ENCODE measurements around the gene CLEC4C. TPM values are rescaled to one million over a fixed set of nuclear protein-coding genes. Genes with fewer than 3 reads are reported as not detected.
"Not testable (repeated sequence)": the region's sequence is repeated elsewhere in the genome, so short reads cannot be mapped to it uniquely, and the experiment has no call there.

Gene CLEC4C
- total and polyA plus RNA-seq, 9 donors: 0.12 to 0.47 TPM; not detected in 7

DNA sequence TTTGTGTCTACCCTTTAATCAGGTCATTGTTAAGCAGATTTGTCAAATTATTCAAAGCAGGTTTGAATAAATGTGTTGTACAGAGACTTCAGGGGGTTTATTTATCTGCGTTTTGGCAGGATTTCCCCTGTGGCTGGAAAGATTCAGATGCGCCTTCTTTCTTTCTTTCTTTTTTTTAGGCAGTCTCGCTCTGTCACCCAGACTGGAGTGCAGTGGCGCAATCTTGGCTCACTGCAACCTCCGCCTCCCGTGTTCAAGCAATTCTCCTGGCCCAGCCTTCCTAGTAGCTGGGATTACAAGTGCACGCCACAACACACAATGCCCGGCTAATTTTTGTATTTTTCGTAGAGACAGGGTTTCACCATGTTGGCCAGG lies 11.6 kb upstream of the CLEC4C start:
- Histone ChIP-seq H3K4me3 (no peak overlapping the region), H3K27ac (no peak overlapping the region), H3K9me3 (no peaks in the 10 kb centered on the region), H3K27me3 (no peaks in the 10 kb centered on the region), H3K4me1 (ENCODE audit: insufficient read depth) (no peaks in the 10 kb centered on the region), H3K36me3 (no peaks in the 10 kb centered on the region)
- WGBS, 3 donors: 60 to 61% (median 60%) methylated on average over 9 of the region's 9 CpGs
- DNase-seq: no peak
- intact Hi-C loops (cut with DNase I): no loop called here
- no peak for TF ChIP-seq CTCF (IDR thresholded peaks at IDR 0.05)
- TF ChIP-seq POLR2A (IDR thresholded peaks at IDR 0.05): no peak
- TF ChIP-seq EP300 (IDR thresholded peaks at IDR 0.05): no peak

DNA sequence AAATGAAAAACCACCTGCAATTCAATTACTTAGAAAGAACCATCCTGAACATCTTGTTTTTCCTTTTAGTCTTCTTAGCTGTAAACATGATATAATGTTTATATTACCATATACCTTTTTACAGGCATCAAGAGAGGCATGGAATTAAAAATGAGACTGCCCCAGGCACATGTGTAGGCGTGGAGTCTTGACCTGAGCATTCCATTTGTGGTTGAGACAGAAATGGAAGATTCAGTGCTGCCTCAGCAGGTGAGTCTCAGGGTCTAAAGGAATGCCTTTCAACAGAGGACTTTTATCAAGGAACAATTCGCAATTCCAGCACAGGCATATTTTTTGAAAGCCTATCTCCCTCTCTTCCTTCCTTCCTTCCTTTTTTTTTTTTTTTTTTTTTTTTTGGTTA lies 9.8 kb upstream of the CLEC4C start:
- no peaks in the 10 kb centered on the region for H3K27me3 ChIP-seq
- no peak for DNase-seq
- intact Hi-C loops (cut with DNase I): no loop called here
- TF ChIP-seq POLR2A (IDR thresholded peaks at IDR 0.05) (no peak), EP300 (IDR thresholded peaks at IDR 0.05) (no peak), CTCF (IDR thresholded peaks at IDR 0.05) (no peak)
- no peaks in the 10 kb centered on the region for H3K4me1 ChIP-seq (ENCODE audit: insufficient read depth)
- no peak overlapping the region for H3K27ac ChIP-seq
- H3K9me3 ChIP-seq: no peaks in the 10 kb centered on the region
- H3K4me3 ChIP-seq: no peak overlapping the region
- no peaks in the 10 kb centered on the region for H3K36me3 ChIP-seq
- 37 to 59% (median 39%) methylated on average over 2 of the region's 2 CpGs for WGBS, 3 donors

- H3K4me3 ChIP-seq; H3K36me3 ChIP-seq; DNase-seq; H3K27me3 ChIP-seq; H3K9me3 ChIP-seq; intact Hi-C loops (cut with DNase I); H3K4me1 ChIP-seq (ENCODE audit: insufficient read depth); H3K27ac ChIP-seq: not testable (repeated sequence)
- WGBS, 3 donors: 91 to 93% (median 91%) methylated on average over 9 of the region's 9 CpGs
These were observed 8.5 kb upstream of the CLEC4C start for GRCh38 chr12:7755668-7756067.

DNA sequence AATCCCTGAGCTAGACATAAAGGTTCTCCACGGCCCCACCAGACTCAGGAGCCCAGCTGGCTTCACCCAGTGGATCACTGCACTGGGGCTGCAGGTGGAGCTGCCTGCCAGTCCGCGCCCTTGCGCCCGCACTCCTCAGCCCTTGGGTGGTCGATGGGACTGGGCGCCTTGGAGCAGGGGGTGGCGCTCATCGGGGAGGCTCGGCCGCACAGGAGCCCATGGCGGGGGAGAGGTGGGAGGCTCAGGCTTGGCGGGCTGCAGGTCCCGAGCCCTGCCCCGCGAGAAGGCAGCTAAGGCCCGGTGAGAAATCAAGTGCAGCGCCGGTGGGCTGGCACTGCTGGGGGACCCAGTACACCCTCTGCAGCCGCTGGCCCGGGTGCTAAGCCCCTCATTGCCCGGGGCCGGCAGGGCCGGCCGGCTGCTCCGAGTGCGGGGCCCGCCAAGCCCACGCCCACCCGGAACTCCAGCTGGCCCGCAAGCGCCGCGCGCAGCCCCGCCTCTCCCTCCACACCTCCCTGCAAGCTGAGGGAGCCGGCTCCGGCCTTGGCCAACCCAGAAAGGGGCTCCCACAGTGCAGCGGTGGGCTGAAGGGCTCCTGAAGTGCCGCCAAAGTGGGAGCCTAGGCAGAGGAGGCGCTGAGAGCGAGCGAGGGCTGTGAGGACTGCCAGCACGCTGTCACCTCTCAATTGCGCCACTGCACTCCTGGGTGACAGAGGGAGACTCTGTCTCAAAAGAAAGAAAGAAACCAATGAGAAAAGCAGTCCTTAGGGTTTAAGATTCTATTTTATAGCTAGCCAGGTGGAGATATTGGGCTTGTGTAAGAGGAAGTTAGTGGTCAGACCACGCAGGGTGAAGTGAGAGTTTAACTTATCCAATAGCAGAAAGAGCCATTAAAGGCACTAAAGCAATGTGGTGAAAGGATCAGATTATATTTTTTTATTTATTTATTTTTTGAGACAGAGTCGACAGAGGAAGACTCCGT lies 5.1 kb upstream of the CLEC4C start:
- H3K36me3 ChIP-seq; H3K27me3 ChIP-seq; H3K4me1 ChIP-seq (ENCODE audit: insufficient read depth); H3K27ac ChIP-seq; H3K9me3 ChIP-seq; H3K4me3 ChIP-seq; intact Hi-C loops (cut with DNase I); DNase-seq: not testable (repeated sequence)
- 93 to 95% (median 95%) methylated on average over 39 to 48 of the region's 48 CpGs for WGBS, 3 donors

DNA sequence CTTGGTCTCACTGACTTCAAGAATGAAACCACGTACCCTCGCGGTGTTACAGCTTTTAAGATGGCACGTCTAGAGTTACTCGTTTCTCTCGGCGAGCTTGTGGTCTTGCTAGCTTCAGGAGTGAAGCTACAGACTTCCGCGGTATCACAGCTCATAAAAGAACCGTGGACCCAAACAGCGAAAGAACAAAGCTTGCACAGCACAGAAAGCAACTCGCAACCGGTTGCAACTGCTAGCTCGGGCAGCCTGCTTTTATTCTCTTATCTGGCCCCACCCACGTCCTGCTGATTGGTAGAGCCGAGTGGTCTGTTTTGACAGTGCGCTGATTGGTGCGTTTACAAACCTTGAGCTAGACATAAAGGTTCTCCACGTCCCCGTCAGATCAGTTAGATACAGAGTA lies 4.2 kb upstream of the CLEC4C start:
- Histone ChIP-seq H3K36me3 (no peaks in the 10 kb centered on the region), H3K27me3 (no peaks in the 10 kb centered on the region), H3K4me3 (no peak overlapping the region), H3K9me3 (no peaks in the 10 kb centered on the region), H3K27ac (no peak overlapping the region), H3K4me1 (ENCODE audit: insufficient read depth) (no peaks in the 10 kb centered on the region)
- intact Hi-C loops (cut with DNase I): no loop called here
- 86 to 93% (median 87%) methylated on average over 20 of the region's 20 CpGs for WGBS, 3 donors
- TF ChIP-seq CTCF (IDR thresholded peaks at IDR 0.05) (no peak), POLR2A (IDR thresholded peaks at IDR 0.05) (no peak), EP300 (IDR thresholded peaks at IDR 0.05) (no peak)
- no peak for DNase-seq
